Mesodermal cell (in vitro differentiated cells): Measurements from ENCODE around the gene SEC14L1.

Experiments
- H3K27ac ChIP-seq: 2 replicates; pipeline ENCODE4 v1.7.0; 2013; ENCODE audit warnings: mild to moderate bottlenecking, low read depth, low read length, moderate library complexity; ENCODE audit not compliant: severe bottlenecking
- H3K36me3 ChIP-seq: 2 replicates; pipeline ENCODE4 v1.7.1; 2013; ENCODE audit warnings: mild to moderate bottlenecking, low read length, moderate library complexity; ENCODE audit not compliant: control insufficient read depth, insufficient read depth
- H3K4me1 ChIP-seq: one replicate; pipeline ENCODE4 v1.7.1; 2013; ENCODE audit warnings: mild to moderate bottlenecking, low read length; ENCODE audit not compliant: insufficient read depth, control insufficient read depth, poor library complexity, severe bottlenecking
- H3K4me3 ChIP-seq: 2 replicates; pipeline ENCODE4 v1.7.0; 2013; ENCODE audit warnings: low read length, control low read depth, mild to moderate bottlenecking; ENCODE audit not compliant: insufficient read depth, poor library complexity, severe bottlenecking; ENCODE audit errors: extremely low read depth
- H3K9me3 ChIP-seq: 2 replicates; pipeline ENCODE4 v1.7.1; 2013; ENCODE audit warnings: mild to moderate bottlenecking, low read length, moderate library complexity; ENCODE audit not compliant: control insufficient read depth
- WGBS, 2 experiments: methylation state at CpG; one replicate each; pipeline ENCODE4 v1.1.5; 2013; ENCODE audit warnings: missing lambda C conversion rate in 2 of 2; ENCODE audit not compliant: insufficient coverage in 2 of 2; 5-methylcytosine and 5-hydroxymethylcytosine counted together

Gene SEC14L1

GRCh38 chr17:77163001-77163400 is 22.2 kb downstream of the SEC14L1 start:
- H3K4me1 ChIP-seq: peaks cover 45% of the 10 kb centered on the region
- no peak overlapping the region for H3K4me3 ChIP-seq
- H3K36me3 ChIP-seq: peaks cover 53% of the 10 kb centered on the region
- WGBS, 2 experiments: 52 to 53% methylated on average over 5 to 8 of the region's 10 CpGs
- peaks cover 22% of the 10 kb centered on the region for H3K9me3 ChIP-seq
- peak overlapping the region; percentile 46 for H3K27ac ChIP-seq

DNA sequence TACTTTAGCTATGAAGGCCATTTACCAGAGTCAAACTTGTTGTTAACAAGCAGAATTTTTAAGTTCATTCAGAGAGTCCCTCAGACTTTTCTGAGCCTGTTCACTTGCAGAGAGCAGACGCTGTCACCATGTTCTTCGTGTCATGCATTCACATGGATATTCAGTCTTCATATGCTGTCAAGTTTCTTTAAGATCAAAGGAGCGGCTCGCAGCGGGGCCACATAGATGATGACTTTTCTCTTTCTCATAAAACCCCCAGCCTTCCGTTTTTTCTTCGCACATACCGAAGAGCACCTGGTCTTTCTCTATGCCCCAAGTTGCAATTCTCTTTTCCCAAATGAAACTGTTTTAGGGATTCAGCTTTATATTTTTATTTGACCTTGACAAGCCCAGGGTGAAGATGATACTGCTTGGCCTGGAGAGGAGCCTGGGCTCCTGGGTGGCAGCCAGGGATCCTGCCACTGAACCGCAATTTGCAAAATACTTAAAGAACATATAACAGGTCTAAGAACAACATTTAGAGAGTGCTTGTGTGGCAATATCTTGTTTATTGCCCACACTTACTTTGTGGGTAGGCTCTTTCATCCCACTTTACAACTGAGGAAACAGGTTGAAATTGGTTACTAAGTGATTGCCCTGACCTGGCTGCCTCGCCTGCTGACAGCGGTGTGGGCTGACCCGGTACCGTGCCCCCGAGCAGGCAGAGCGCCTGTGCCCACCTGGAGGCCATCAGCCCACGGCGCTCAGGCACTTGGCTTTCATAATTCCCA is 22.9 kb downstream of the SEC14L1 start:
- H3K36me3 ChIP-seq: peaks cover 53% of the 10 kb centered on the region
- H3K4me1 ChIP-seq: peaks cover 45% of the 10 kb centered on the region
- peak overlapping the region; percentile 74 for H3K27ac ChIP-seq
- peaks cover 29% of the 10 kb centered on the region for H3K9me3 ChIP-seq
- WGBS, 2 experiments: 47 to 55% methylated on average over 14 to 16 of the region's 17 CpGs
- no peak overlapping the region for H3K4me3 ChIP-seq

DNA sequence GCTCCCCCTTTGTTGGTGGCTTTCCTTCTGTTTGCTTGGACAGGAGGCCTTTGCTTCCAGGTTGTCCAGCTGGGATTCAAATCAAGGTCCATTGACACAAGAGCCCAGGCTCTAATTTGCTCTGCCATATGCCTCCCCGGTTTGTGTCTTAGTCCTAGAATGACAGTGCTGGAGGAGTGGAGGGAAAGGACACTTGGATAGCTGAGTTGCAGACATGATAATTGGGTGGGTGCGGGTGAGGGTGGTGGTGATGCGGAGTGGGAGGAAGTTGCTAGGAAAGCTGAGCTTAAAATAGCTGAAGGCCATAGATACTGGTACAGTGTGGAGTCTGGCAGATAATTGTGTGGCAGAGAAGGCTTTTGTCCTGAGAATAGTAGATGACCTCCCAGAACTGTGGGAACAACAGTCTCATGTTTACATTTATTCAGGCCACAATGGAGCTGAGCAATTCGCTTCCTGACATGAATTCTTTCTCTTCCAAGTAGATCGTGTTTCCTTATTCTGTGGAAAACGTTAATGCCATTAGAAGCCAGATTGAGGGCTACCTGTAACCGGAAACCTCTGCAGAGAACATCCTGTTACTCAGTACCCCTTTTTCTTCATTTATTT is 23.8 kb downstream of the SEC14L1 start:
- H3K27ac ChIP-seq: peak overlapping the region; percentile 74
- peaks cover 38% of the 10 kb centered on the region for H3K9me3 ChIP-seq
- H3K4me1 ChIP-seq: peaks cover 45% of the 10 kb centered on the region
- peaks cover 62% of the 10 kb centered on the region for H3K36me3 ChIP-seq
- H3K4me3 ChIP-seq: no peak overlapping the region
- 47 to 48% methylated on average over 7 of the region's 7 CpGs for WGBS, 2 experiments

DNA sequence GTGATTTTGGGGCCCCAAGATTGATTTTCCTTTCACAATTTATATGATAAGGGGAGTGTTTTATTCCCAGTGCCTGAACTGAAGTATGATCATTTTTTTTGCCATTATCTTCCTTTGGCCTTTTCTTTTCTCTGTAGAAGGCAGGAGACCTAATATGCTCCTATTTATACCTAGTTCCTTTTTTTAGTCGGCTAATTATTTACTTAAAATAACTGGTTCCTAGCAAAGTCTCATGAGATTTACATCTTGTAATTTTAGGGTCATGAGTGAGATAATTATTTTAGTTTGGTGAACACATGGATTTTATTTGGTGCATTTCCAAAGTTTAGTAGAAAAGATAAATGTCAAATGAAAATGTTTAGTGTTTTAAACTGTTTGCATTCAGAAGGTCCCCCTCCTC is 24.8 kb downstream of the SEC14L1 start:
- Histone ChIP-seq H3K4me1 (peaks cover 35% of the 10 kb centered on the region), H3K4me3 (no peak overlapping the region), H3K36me3 (peaks cover 70% of the 10 kb centered on the region), H3K9me3 (peaks cover 48% of the 10 kb centered on the region), H3K27ac (no peak overlapping the region)
- no CpG with 5 or more reads among the region's 1 CpG for WGBS, 2 experiments

DNA sequence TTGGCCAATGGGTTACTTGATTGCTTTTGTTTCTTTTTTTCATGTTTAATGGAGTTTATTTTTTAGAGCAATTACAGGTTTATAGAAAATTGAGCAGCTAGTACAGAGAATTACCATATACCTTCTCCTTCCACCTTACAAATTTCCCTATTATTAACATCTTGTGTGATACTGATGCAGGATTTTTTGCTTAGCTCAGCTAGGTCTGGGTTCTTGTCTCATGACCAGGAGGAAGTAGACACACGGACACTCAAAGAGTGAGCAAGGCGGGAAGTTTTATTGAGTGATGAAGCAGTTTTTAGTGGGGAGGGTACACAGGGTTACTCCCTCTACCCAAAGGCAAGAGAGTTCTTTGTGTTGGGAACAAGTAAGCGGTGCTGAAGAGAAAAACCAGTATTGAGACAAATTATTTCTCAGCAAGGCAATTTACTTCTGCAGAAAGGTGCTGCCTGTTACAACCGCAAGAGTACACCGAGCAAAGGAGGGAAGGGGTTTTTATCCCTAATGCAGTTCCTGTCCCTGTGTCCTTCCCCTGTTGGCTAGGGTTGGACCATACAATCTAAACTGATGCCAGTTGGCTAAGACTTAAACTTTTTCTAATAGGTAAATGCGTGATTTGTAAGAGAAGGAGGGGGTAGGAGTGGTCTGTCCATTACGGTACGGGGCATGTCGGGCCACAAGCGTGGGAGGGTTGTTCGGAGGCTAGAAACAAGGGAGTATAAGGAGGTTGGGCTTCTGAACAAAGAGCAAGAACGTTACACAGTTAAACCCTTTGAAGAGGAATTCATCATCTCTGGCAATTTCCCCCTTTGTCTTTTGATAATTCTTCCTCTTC is 26.9 kb downstream of the SEC14L1 start:
- no peak overlapping the region for H3K4me3 ChIP-seq
- 97 to 99% methylated on average over 7 to 9 of the region's 12 CpGs for WGBS, 2 experiments
- H3K27ac ChIP-seq: no peak overlapping the region
- peaks cover 80% of the 10 kb centered on the region for H3K36me3 ChIP-seq
- peaks cover 58% of the 10 kb centered on the region for H3K9me3 ChIP-seq
- H3K4me1 ChIP-seq: peaks cover 25% of the 10 kb centered on the region

- H3K4me3 ChIP-seq: no peak overlapping the region
- H3K36me3 ChIP-seq: peaks cover 80% of the 10 kb centered on the region
- WGBS, 2 experiments: 83 to 100% methylated on average over 2 to 6 of the region's 6 CpGs
- H3K27ac ChIP-seq: no peak overlapping the region
- H3K4me1 ChIP-seq: no peaks in the 10 kb centered on the region
- H3K9me3 ChIP-seq: peaks cover 65% of the 10 kb centered on the region
Measured at GRCh38 chr17:77173104-77173503, 32.3 kb downstream of the SEC14L1 start.

DNA sequence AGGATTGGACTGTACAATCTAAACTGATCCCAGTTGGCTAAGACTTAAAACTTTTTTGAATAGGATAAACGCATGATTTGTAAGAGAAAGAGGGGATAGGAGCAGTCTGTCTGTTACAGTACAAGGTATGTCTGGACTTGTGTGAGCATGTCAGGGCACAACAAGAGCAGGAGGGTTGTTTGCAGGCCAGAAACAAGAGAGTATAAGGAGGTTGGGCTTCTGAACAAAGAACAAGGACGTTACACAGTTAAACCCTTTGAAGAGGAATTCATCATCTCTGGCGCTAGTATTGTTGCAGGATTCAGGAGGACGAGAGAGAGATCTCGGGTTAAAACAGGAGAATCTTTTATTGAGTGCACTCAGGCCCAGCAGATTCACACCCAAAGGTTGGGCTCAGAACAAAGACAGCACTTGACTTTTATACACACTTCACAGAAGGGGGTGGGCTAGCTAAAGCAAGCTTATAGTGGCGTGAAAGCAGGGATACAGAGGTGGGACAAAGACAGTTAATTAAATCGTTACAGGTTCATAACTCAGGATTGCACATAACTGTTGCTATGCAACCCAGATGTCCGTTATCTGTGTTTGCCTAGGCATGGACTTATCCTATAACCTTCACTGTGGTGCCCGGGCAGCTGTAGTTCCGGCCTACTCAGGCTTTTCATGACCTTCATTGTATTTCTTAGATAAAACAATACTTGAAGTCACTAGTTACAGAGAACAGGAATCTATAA is 34.3 kb downstream of the SEC14L1 start:
- 93 to 98% methylated on average over 8 to 9 of the region's 10 CpGs for WGBS, 2 experiments
- peaks cover 45% of the 10 kb centered on the region for H3K9me3 ChIP-seq
- H3K4me3 ChIP-seq: no peak overlapping the region
- no peaks in the 10 kb centered on the region for H3K4me1 ChIP-seq
- H3K36me3 ChIP-seq: peaks cover 72% of the 10 kb centered on the region
- no peak overlapping the region for H3K27ac ChIP-seq

DNA sequence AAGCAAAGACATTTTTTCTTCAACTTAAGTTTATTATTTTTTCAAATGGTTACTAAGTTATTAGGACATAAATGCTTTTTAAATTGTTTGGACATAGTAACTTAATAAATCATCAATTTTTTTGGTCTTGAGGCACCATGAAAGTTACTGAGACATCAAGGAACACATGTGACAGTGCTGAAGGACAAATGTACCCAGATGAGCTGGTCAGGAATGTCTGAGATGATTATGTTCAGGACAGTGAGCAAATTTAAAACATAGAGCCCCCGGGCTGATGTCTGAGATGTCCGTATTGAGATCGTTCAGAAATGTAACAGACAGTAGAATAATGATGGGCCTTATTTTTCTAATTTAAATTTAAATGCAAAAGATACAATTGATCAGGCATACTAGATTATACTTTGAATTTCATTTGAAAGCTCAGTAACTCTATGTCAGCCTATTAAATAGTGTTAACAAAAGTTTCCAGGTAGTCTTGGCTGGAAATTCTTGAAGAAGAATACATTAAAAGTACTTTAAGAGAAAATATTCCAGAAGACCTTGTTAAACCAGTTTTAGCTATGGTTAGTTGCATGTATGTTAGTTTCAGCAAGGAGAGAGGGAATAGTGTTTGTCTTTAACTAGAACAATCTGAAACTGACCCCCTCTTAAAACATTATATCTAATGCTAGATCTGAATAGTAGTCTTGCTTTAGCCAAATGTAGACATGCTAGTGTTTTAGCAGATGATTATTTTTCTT is 36.4 kb downstream of the SEC14L1 start:
- H3K4me3 ChIP-seq: no peak overlapping the region
- WGBS, 2 experiments: 100% methylated on average over 1 of the region's 3 CpGs
- H3K4me1 ChIP-seq: no peaks in the 10 kb centered on the region
- peaks cover 62% of the 10 kb centered on the region for H3K36me3 ChIP-seq
- peaks cover 35% of the 10 kb centered on the region for H3K9me3 ChIP-seq
- no peak overlapping the region for H3K27ac ChIP-seq

DNA sequence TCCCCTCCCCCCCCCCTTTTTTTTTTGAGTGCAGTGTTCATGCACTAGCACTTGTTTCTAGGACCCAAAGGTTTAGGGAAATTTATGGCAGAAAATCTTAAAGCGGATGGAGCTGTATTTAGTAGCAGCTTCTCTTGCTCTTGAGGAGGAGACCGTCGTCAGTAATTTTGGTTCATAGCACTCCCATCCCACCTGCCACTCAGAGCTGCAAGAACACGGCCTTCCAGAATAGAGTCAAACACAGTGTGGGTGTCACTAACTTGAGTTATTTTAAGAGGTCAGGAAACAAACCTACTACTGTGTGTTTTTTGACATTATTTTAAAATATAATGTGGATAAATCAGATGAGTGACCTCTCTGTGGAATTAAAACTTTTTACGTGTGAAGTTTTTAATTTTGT is 37.3 kb downstream of the SEC14L1 start:
- 92 to 100% methylated on average over 1 to 4 of the region's 5 CpGs for WGBS, 2 experiments
- Histone ChIP-seq H3K27ac (no peak overlapping the region), H3K4me3 (no peak overlapping the region), H3K36me3 (peaks cover 62% of the 10 kb centered on the region), H3K9me3 (peaks cover 26% of the 10 kb centered on the region), H3K4me1 (peaks cover 3% of the 10 kb centered on the region)

- 94% methylated on average over 9 to 13 of the region's 14 CpGs for WGBS, 2 experiments
- Histone ChIP-seq H3K4me1 (peaks cover 3% of the 10 kb centered on the region), H3K27ac (no peak overlapping the region), H3K4me3 (no peak overlapping the region), H3K36me3 (peaks cover 58% of the 10 kb centered on the region), H3K9me3 (peaks cover 21% of the 10 kb centered on the region)
Measured at GRCh38 chr17:77178563-77178962, 37.8 kb downstream of the SEC14L1 start.
